ENCODE data around the gene VMP1. TPM values are rescaled to one million over a fixed set of nuclear protein-coding genes. Genes with fewer than 3 reads are reported as not detected.

Gene VMP1
- total and polyA plus RNA-seq, 4 donors, result 46.4 to 118 (median 71.6) TPM

GRCh38 chr17:59810894-59811153 is 103.4 kb downstream of the VMP1 start:
- Histone ChIP-seq H3K9me3 (ENCODE audit: control insufficient read depth in 4 of 4, low read length in 3 of 4) (no peaks in the 10 kb centered on the region), H3K4me3 (ENCODE audit: low read depth in 1 of 3, low read length in 3 of 3) (no peak overlapping the region), H3K9ac (ENCODE audit: low read depth in 1 of 2, low read length in 2 of 2) (no peak overlapping the region), H3K36me3 (ENCODE audit: control insufficient read depth in 4 of 4, insufficient read depth in 3 of 4, low read depth in 1 of 4, low read length in 3 of 4) (peaks cover 0 to 12% (median 6%) of the 10 kb centered on the region in 4 donors), H3K4me1 (ENCODE audit: control insufficient read depth in 4 of 4, insufficient read depth in 4 of 4, low read length in 3 of 4) (peaks cover 0 to 3% (median under 1%) of the 10 kb centered on the region in 4 donors), H3K27ac (ENCODE audit: low read depth in 1 of 2, low read length in 2 of 2) (no peak overlapping the region), H3K27me3 (ENCODE audit: control insufficient read depth in 4 of 4, insufficient read depth in 4 of 4, low read length in 3 of 4) (no peaks in the 10 kb centered on the region)
- WGBS, result 98% methylated on average over 1 of the region's 1 CpG
- TF ChIP-seq RAD21 (IDR thresholded peaks at IDR 0.05), result no peak
- no peak for TF ChIP-seq ATF3 (IDR thresholded peaks at IDR 0.05)
- no peak for TF ChIP-seq SP1 (IDR thresholded peaks at IDR 0.05)
- TF ChIP-seq ZBTB33 (IDR thresholded peaks at IDR 0.05), result no peak
- no peak for TF ChIP-seq NR2F2 (IDR thresholded peaks at IDR 0.05)
- TF ChIP-seq RXRA (IDR thresholded peaks at IDR 0.05), result no peak
- no peak for TF ChIP-seq YY1 (IDR thresholded peaks at IDR 0.05)
- TF ChIP-seq REST (IDR thresholded peaks at IDR 0.05), result no peak
- no peak for TF ChIP-seq HNF4G (IDR thresholded peaks at IDR 0.05)
- no peak for DNase-seq (ENCODE audit: low spot score)

- TF ChIP-seq REST (IDR thresholded peaks at IDR 0.05) (no peak), ZBTB33 (IDR thresholded peaks at IDR 0.05) (no peak), JUND (IDR thresholded peaks at IDR 0.05) (no peak), FOXA1 (IDR thresholded peaks at IDR 0.05) (no peak), YY1 (IDR thresholded peaks at IDR 0.05) (no peak), SP1 (IDR thresholded peaks at IDR 0.05) (no peak), RXRA (IDR thresholded peaks at IDR 0.05) (no peak)
- TF ChIP-seq, protein P1, sequence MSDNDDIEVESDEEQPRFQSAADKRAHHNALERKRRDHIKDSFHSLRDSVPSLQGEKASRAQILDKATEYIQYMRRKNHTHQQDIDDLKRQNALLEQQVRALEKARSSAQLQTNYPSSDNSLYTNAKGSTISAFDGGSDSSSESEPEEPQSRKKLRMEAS (IDR thresholded peaks at IDR 0.05), result no peak
- peaks cover 0 to 12% (median 6%) of the 10 kb centered on the region in 4 donors for H3K36me3 ChIP-seq (ENCODE audit: control insufficient read depth in 4 of 4, insufficient read depth in 3 of 4, low read depth in 1 of 4, low read length in 3 of 4)
- DNase-seq (ENCODE audit: low spot score), result no peak
- 96% methylated on average over 1 of the region's 1 CpG for WGBS
- no peak overlapping the region for H3K4me3 ChIP-seq (ENCODE audit: low read depth in 1 of 3, low read length in 3 of 3)
- no peaks in the 10 kb centered on the region for H3K27me3 ChIP-seq (ENCODE audit: control insufficient read depth in 4 of 4, insufficient read depth in 4 of 4, low read length in 3 of 4)
- no peak overlapping the region for H3K27ac ChIP-seq (ENCODE audit: low read depth in 1 of 2, low read length in 2 of 2)
- H3K9me3 ChIP-seq (ENCODE audit: control insufficient read depth in 4 of 4, low read length in 3 of 4), result no peaks in the 10 kb centered on the region
- H3K9ac ChIP-seq (ENCODE audit: low read depth in 1 of 2, low read length in 2 of 2), result no peak overlapping the region
- H3K4me1 ChIP-seq (ENCODE audit: control insufficient read depth in 4 of 4, insufficient read depth in 4 of 4, low read length in 3 of 4), result peaks cover 0 to 4% (median 4%) of the 10 kb centered on the region in 4 donors
Measured at GRCh38 chr17:59811209-59811608, 103.8 kb downstream of the VMP1 start.

Data from liver (tissue), 9 donors.